ENCODE measurements around the gene MRO. TPM values are rescaled to one million over a fixed set of nuclear protein-coding genes. Genes with fewer than 3 reads are reported as not detected.

MRO gene
- total RNA-seq, 1 experiment from 2014 or later = 0.32 TPM

GRCh38 chr18:50803592-50803991 lies 16.2 kb downstream of the MRO start:
- Histone ChIP-seq H3K27ac (ENCODE audit: low read depth, low read length, poor library complexity, severe bottlenecking) (no peak overlapping the region), H3K4me1 (ENCODE audit: insufficient read depth, low read length, poor library complexity, severe bottlenecking) (no peaks in the 10 kb centered on the region), H3K27me3 (replicated peaks; ENCODE audit: insufficient read depth, low read depth, low read length, poor library complexity) (peaks cover 11% of the 10 kb centered on the region), H3K9me3 (ENCODE audit: low read depth, low read length, poor library complexity, severe bottlenecking) (no peaks in the 10 kb centered on the region), H3K36me3 (ENCODE audit: insufficient read depth, low read length, poor library complexity, severe bottlenecking) (no peaks in the 10 kb centered on the region), H3K4me3 (ENCODE audit: low read depth, low read length, poor library complexity, severe bottlenecking) (no peak overlapping the region)
- CTCF ChIA-PET = no interaction called here
- intact Hi-C loops (cut with micrococcal nuclease; ENCODE audit: unreplicated experiment) = no loop called here
- no TSS peak for BruUV-seq (replicated peaks)
- TF ChIP-seq EZH2 (IDR thresholded peaks at IDR 0.05; ENCODE audit: borderline replicate concordance, low read depth, low read length, poor library complexity, severe bottlenecking) (no peak), CTCF (conservative IDR thresholded peaks at IDR 0.05; ENCODE audit: low read depth, low read length) (no peak)
- DNase-seq (ENCODE audit: low spot score) = no peak
- POLR2A ChIA-PET (ENCODE audit: low non-redundant PET) = no interaction called here

GRCh38 chr18:50802141-50802540 lies 17.7 kb downstream of the MRO start:
- TF ChIP-seq CTCF (conservative IDR thresholded peaks at IDR 0.05; ENCODE audit: low read depth, low read length) = no peak
- no peak for TF ChIP-seq EZH2 (IDR thresholded peaks at IDR 0.05; ENCODE audit: borderline replicate concordance, low read depth, low read length, poor library complexity, severe bottlenecking)
- CTCF ChIA-PET = no interaction called here

GRCh38 chr18:50797142-50797541 lies 22.7 kb downstream of the MRO start:
- Histone ChIP-seq H3K27me3 (replicated peaks; ENCODE audit: insufficient read depth, low read depth, low read length, poor library complexity) (peaks cover 53% of the 10 kb centered on the region), H3K9me3 (ENCODE audit: low read depth, low read length, poor library complexity, severe bottlenecking) (no peaks in the 10 kb centered on the region), H3K4me1 (ENCODE audit: insufficient read depth, low read length, poor library complexity, severe bottlenecking) (peaks cover 3% of the 10 kb centered on the region), H3K36me3 (ENCODE audit: insufficient read depth, low read length, poor library complexity, severe bottlenecking) (no peaks in the 10 kb centered on the region), H3K27ac (ENCODE audit: low read depth, low read length, poor library complexity, severe bottlenecking) (no peak overlapping the region), H3K4me3 (ENCODE audit: low read depth, low read length, poor library complexity, severe bottlenecking) (no peak overlapping the region)
- ChIA-PET POLR2A (ENCODE audit: low non-redundant PET) (no interaction called here), CTCF (no interaction called here)
- no peak for DNase-seq (ENCODE audit: low spot score)
- no peak for TF ChIP-seq EZH2 (IDR thresholded peaks at IDR 0.05; ENCODE audit: borderline replicate concordance, low read depth, low read length, poor library complexity, severe bottlenecking)
- TF ChIP-seq CTCF (conservative IDR thresholded peaks at IDR 0.05; ENCODE audit: low read depth, low read length) = no peak
- intact Hi-C loops (cut with micrococcal nuclease; ENCODE audit: unreplicated experiment) = no loop called here
- no TSS peak for BruUV-seq (replicated peaks)

More at GRCh38 chr18:50802141-50802540, 17.7 kb downstream of the MRO start:
- Histone ChIP-seq H3K27me3 (replicated peaks; ENCODE audit: insufficient read depth, low read depth, low read length, poor library complexity) (peaks cover 23% of the 10 kb centered on the region), H3K4me1 (ENCODE audit: insufficient read depth, low read length, poor library complexity, severe bottlenecking) (no peaks in the 10 kb centered on the region), H3K36me3 (ENCODE audit: insufficient read depth, low read length, poor library complexity, severe bottlenecking) (no peaks in the 10 kb centered on the region), H3K9me3 (ENCODE audit: low read depth, low read length, poor library complexity, severe bottlenecking) (no peaks in the 10 kb centered on the region), H3K4me3 (ENCODE audit: low read depth, low read length, poor library complexity, severe bottlenecking) (no peak overlapping the region), H3K27ac (ENCODE audit: low read depth, low read length, poor library complexity, severe bottlenecking) (no peak overlapping the region)
- POLR2A ChIA-PET (ENCODE audit: low non-redundant PET) = no interaction called here
- no peak for DNase-seq (ENCODE audit: low spot score)
- BruUV-seq (replicated peaks) = no TSS peak
- intact Hi-C loops (cut with micrococcal nuclease; ENCODE audit: unreplicated experiment) = no loop called here
